Measurements from ENCODE around the gene CD48. TPM values are rescaled to one million over a fixed set of nuclear protein-coding genes. Genes with fewer than 3 reads are reported as not detected.

CD48 gene
- total RNA-seq, 1 donor from 2014 or later: not detected

- Mint-ChIP-seq H3K36me3 (ENCODE audit: unreplicated experiment) (no peaks in the 10 kb centered on the region), H3K27ac (ENCODE audit: unreplicated experiment) (no peak overlapping the region), H3K9me3 (ENCODE audit: unreplicated experiment) (peaks cover 3% of the 10 kb centered on the region), H3K4me1 (ENCODE audit: low read depth, unreplicated experiment) (no peaks in the 10 kb centered on the region), H3K4me3 (ENCODE audit: unreplicated experiment) (no peak overlapping the region), H3K27me3 (ENCODE audit: unreplicated experiment) (peaks cover 3% of the 10 kb centered on the region)
- peak; percentile 78 for DNase-seq
- peak; percentile 42 for TF ChIP-seq CTCF (IDR thresholded peaks at IDR 0.05; ENCODE audit: partially characterized antibody, unreplicated experiment)
Measured at GRCh38 chr1:160675641-160676410, 35.8 kb downstream of the CD48 start.

DNA sequence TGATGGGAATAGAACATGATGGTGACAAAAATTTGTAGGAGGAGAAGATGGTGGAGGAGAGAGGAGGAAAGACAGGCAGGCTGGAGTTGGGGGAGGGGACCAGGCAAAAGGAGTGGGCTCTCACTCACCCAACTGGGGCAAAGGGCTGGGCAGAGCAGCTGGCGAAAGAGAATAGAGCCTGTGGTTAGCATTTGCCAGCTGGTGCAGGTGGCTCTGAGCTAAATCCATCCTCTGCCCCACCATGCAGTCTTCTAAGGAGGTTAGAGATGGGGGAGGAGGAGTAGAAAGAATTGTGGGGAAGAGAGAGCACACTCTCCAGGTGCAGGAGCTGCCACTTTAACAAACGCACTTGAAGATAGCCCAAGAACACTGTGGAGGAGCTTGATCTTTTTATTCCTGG, 37.2 kb downstream of the CD48 start:
- H3K27me3 Mint-ChIP-seq (ENCODE audit: unreplicated experiment): peaks cover 3% of the 10 kb centered on the region
- no peaks in the 10 kb centered on the region for H3K36me3 Mint-ChIP-seq (ENCODE audit: unreplicated experiment)
- TF ChIP-seq CTCF (IDR thresholded peaks at IDR 0.05; ENCODE audit: partially characterized antibody, unreplicated experiment): no peak
- H3K27ac Mint-ChIP-seq (ENCODE audit: unreplicated experiment): no peak overlapping the region
- no peak overlapping the region for H3K4me3 Mint-ChIP-seq (ENCODE audit: unreplicated experiment)
- H3K9me3 Mint-ChIP-seq (ENCODE audit: unreplicated experiment): no peaks in the 10 kb centered on the region
- no peak for DNase-seq
- H3K4me1 Mint-ChIP-seq (ENCODE audit: low read depth, unreplicated experiment): no peaks in the 10 kb centered on the region

- no peak overlapping the region for H3K27ac Mint-ChIP-seq (ENCODE audit: unreplicated experiment)
- no peak for DNase-seq
- TF ChIP-seq CTCF (IDR thresholded peaks at IDR 0.05; ENCODE audit: partially characterized antibody, unreplicated experiment): no peak
- no peaks in the 10 kb centered on the region for H3K9me3 Mint-ChIP-seq (ENCODE audit: unreplicated experiment)
- no peaks in the 10 kb centered on the region for H3K27me3 Mint-ChIP-seq (ENCODE audit: unreplicated experiment)
- no peak overlapping the region for H3K4me3 Mint-ChIP-seq (ENCODE audit: unreplicated experiment)
- H3K4me1 Mint-ChIP-seq (ENCODE audit: low read depth, unreplicated experiment): no peaks in the 10 kb centered on the region
- H3K36me3 Mint-ChIP-seq (ENCODE audit: unreplicated experiment): no peaks in the 10 kb centered on the region
Measured at GRCh38 chr1:160672789-160673695, 38.6 kb downstream of the CD48 start.

DNA sequence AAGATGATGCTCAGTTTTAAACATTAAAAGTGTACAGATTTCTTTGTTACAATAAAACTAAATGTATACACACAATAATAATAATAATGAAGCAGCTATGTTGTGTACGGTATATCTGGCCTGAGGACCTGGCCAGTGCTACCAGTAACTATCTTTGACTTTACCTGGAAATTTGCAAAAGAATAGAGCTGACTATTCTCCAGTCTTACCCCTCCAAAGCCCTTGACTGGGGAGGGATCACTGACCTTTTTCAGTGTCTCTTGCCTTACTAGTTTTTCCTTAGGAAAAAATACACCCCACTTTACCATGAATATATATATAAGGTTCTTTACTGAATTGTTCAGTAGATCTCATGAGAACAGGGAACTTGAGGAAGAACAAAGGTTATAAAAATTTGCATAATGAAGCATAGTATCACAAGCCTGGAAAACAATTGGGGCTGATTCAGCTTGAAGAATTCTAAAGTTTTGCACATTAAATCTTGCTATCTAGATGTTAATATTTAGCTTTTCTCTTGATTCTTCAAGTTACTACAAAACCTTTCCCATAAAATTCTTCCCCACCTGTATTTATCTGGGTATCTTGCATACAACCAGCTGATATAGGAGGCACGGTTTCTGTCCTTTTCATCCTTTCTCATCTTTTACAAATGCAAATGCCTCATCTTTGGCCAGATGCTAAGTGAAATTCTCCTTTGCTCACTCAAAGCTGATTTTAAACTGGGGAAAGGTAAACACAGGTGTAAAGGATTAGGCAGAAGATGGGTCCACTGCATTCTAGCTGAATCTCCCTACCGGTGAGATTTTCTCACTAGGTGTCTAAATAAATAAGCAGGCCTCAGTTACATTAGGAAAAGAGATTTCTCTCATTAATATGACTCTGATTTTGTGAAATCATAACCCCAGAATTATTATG, 39.8 kb downstream of the CD48 start:
- Mint-ChIP-seq H3K4me3 (ENCODE audit: unreplicated experiment) (no peak overlapping the region), H3K9me3 (ENCODE audit: unreplicated experiment) (no peaks in the 10 kb centered on the region), H3K36me3 (ENCODE audit: unreplicated experiment) (no peaks in the 10 kb centered on the region), H3K4me1 (ENCODE audit: low read depth, unreplicated experiment) (no peaks in the 10 kb centered on the region), H3K27me3 (ENCODE audit: unreplicated experiment) (no peaks in the 10 kb centered on the region), H3K27ac (ENCODE audit: unreplicated experiment) (no peak overlapping the region)
- no peak for TF ChIP-seq CTCF (IDR thresholded peaks at IDR 0.05; ENCODE audit: partially characterized antibody, unreplicated experiment)
- no peak for DNase-seq

Data from glutamatergic neuron (in vitro differentiated cells).